IPS-18c (cell line): ENCODE results near the gene ZNF281.
"Not testable (repeated sequence)": the region's sequence is repeated elsewhere in the genome, so short reads cannot be mapped to it uniquely, and the experiment has no call there.

ENCODE experiments used
- H3K4me3 ChIP-seq: 2 replicates; pipeline ENCODE4 v1.7.0; 2013; ENCODE audit warnings: low read depth, mild to moderate bottlenecking, low read length, moderate library complexity; ENCODE audit not compliant: insufficient read depth
- H3K9me3 ChIP-seq: one replicate; pipeline ENCODE4 v1.6.1; 2013; ENCODE audit warnings: mild to moderate bottlenecking, low read length, moderate library complexity; ENCODE audit not compliant: control insufficient read depth, insufficient read depth

Gene ZNF281

GRCh38 chr1:200436436-200436835 is 26.6 kb upstream of the ZNF281 start:
- Histone ChIP-seq H3K9me3 (no peaks in the 10 kb centered on the region), H3K4me3 (no peak overlapping the region)

DNA sequence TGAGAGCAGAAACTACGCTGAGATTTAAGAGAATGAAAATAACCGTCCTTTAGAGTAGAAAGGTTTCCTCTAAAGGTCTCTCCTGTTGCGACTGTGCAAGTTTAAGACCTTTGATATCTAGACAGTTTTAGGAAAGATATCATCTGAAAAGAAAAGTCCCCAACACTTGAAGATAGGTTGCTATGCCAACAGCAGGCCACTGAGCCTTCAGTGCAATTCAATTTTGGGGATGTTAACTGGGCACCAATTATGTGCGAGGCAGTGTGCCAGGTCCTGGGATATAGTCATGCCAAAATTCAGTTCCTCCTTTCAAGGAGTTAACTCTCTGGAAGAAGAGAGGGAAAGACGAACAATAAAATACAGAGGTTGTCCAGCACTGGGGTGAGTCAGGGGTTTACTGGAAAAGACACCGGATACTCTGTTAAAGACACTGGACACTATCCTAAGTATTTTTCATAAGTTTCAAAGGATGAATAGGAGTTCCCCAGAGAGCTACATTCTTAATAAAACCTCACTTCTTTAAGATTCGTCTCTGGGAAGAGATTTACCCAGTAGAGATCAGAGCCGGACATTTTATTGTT is 25.5 kb upstream of the ZNF281 start:
- H3K4me3 ChIP-seq, result no peak overlapping the region
- no peaks in the 10 kb centered on the region for H3K9me3 ChIP-seq

GRCh38 chr1:200433586-200433985 is 23.8 kb upstream of the ZNF281 start:
- no peak overlapping the region for H3K4me3 ChIP-seq
- H3K9me3 ChIP-seq, result no peaks in the 10 kb centered on the region

GRCh38 chr1:200432586-200432985 is 22.8 kb upstream of the ZNF281 start:
- Histone ChIP-seq H3K4me3 (no peak overlapping the region), H3K9me3 (no peaks in the 10 kb centered on the region)

DNA sequence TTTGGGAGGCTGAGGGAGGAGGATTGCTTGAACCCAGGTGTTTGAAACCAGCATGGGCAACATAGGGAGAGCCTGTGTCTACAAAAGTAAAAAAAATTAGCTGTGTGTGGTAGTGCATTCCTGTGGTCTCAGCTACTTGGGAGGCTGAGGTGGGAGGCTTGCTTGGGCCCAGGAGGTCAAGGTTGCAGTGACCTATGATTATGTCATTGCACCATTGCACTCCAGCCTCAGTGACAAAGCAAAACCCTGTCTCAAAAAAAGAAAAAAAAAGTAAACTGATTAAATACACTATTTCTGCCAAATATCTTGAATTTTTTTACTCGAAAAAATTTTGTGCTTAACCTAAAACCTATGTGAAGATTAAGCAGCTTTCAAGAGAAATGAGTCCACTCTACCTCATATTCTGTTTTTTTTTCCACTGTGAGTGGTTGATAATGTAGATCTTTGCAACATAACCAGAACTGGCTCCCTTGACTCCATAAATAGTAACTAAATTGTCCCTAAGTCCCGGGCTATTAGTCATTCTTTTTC is 19.4 kb upstream of the ZNF281 start:
- Histone ChIP-seq H3K9me3 (no peaks in the 10 kb centered on the region), H3K4me3 (no peak overlapping the region)

GRCh38 chr1:200428482-200429205 is 18.8 kb upstream of the ZNF281 start:
- Histone ChIP-seq H3K4me3 (no peak overlapping the region), H3K9me3 (no peaks in the 10 kb centered on the region)

- Histone ChIP-seq H3K9me3 (no peaks in the 10 kb centered on the region), H3K4me3 (no peak overlapping the region)
These were observed 17.9 kb upstream of the ZNF281 start for GRCh38 chr1:200427744-200428143.

GRCh38 chr1:200426196-200426595 is 16.4 kb upstream of the ZNF281 start:
- H3K4me3 ChIP-seq, result no peak overlapping the region
- H3K9me3 ChIP-seq, result no peaks in the 10 kb centered on the region

- Histone ChIP-seq H3K4me3 (no peak overlapping the region), H3K9me3 (no peaks in the 10 kb centered on the region)
These were observed 13.4 kb upstream of the ZNF281 start for GRCh38 chr1:200423235-200423634.

DNA sequence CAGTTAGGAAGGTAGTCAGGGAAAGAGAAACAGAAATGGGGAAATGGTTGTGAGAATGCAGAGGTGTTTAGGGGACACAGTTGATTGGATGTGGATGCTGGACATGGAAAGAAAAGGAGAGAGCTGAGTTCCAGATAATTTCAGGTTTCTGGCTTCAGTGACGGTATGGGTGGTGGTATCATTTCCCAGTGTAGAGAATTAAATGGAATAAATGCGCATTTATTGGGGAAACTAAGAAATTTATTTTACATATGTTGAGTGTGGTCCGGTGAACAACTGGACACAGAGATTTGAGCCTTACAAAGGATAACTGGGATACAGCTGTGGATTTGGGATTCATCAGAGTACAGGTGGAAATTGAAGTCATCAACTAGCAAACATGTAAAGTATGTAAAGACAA is 12.4 kb upstream of the ZNF281 start:
- Histone ChIP-seq H3K4me3 (no peak overlapping the region), H3K9me3 (no peaks in the 10 kb centered on the region)

- Histone ChIP-seq H3K4me3 (no peak overlapping the region), H3K9me3 (no peaks in the 10 kb centered on the region)
These were observed 6.2 kb upstream of the ZNF281 start for GRCh38 chr1:200415789-200416593.

GRCh38 chr1:200415227-200415626 is 5.4 kb upstream of the ZNF281 start:
- no peak overlapping the region for H3K4me3 ChIP-seq

DNA sequence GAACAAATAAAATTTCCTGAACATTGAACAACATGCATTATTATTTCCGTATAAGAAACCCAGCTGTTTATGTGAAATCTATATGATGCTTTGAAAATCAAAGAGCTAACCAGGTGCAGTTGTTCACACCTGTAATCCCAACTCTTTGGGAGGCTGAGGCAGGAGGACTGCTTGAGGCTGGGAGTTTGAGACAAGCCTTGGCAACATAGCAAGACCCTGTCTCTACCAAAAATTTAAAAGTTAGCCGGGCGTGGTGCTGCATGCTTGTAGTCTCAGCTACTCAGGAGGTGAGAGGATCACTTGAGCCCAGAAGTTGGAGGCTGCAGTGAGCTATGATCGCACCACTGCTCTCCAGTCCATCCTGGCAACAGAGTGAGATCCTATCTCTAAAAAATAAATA is 4.8 kb upstream of the ZNF281 start:
- H3K4me3 ChIP-seq, result no peak overlapping the region
- H3K9me3 ChIP-seq, result no peaks in the 10 kb centered on the region

More at GRCh38 chr1:200415227-200415626, 5.4 kb upstream of the ZNF281 start:
- no peaks in the 10 kb centered on the region for H3K9me3 ChIP-seq

- not testable (repeated sequence) for H3K4me3 ChIP-seq, H3K9me3 ChIP-seq
These were observed 3.9 kb upstream of the ZNF281 start for GRCh38 chr1:200413766-200414165.

- Histone ChIP-seq H3K9me3 (no peaks in the 10 kb centered on the region), H3K4me3 (peak overlapping the region; percentile 52)
These were observed 1.8 kb upstream of the ZNF281 start for GRCh38 chr1:200411406-200412257.

GRCh38 chr1:200410566-200410878 is 686 bp upstream of the ZNF281 start:
- no peaks in the 10 kb centered on the region for H3K9me3 ChIP-seq
- peak overlapping the region; percentile 87; the same call in 1 of the 2 replicates for H3K4me3 ChIP-seq

DNA sequence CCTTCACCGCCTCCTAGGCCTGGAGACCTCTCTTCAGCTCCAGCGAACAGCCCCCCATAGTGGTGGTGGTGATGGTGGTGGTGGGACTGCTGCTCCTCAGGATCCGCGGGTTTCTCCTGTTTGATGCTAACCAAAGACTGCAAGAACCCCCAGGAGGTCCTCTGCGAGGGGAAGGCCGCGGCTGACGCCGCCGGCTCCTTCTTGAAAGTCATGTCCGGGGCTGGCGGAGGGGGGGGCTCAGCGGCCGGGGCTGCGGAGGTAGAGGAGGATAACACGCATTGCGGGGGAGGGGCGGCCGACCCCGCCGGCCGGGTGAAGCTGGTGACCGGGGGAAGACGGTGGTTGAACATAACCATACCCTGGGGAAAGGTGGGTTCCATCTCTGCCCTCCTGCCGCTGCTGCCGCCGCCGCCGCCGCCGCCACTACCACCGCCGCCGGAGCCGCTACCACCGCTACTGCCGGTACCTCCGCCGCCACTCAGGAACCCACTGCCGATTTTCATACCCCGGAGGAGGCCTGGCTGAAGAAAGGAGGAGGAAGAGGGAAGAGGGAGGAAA is 554 bp downstream of the ZNF281 start:
- Histone ChIP-seq H3K9me3 (no peaks in the 10 kb centered on the region), H3K4me3 (peak overlapping the region; percentile 87)
